Breast epithelium (tissue), 3 donors: ENCODE measurements around the gene SRPX.

ENCODE experiments used
- CTCF ChIP-seq, 3 donors: fragments of 450-650 bp; IDR thresholded peaks; one replicate each; pipeline ENCODE4 v1.5.1; 2016 to 2017; ENCODE audit warnings: antibody characterized with exemption in 3 of 3, mild to moderate bottlenecking in 3 of 3, moderate library complexity in 3 of 3
- POLR2A ChIP-seq: fragments of 450-650 bp; IDR thresholded peaks from one replicate; pipeline ENCODE4 v1.6.1; 2016; ENCODE audit warnings: antibody characterized with exemption, mild to moderate bottlenecking, moderate library complexity
- POLR2AphosphoS5 ChIP-seq, 3 donors: sonication (generic); formaldehyde crosslinking; IDR thresholded peaks; one replicate each; pipeline ENCODE4 v1.6.1; 2017; ENCODE audit warnings: antibody characterized with exemption in 3 of 3

GRCh38 chrX:38211891-38212635 lies 8.6 kb downstream of the SRPX start:
- TF ChIP-seq POLR2AphosphoS5 (IDR thresholded peaks at IDR 0.05) (no peak), CTCF (IDR thresholded peaks at IDR 0.05) (no peak), POLR2A (no peak)
